HepG2 (cell line): ENCODE results near the gene MLST8. TPM values are rescaled to one million over a fixed set of nuclear protein-coding genes. Genes with fewer than 3 reads are reported as not detected.

Source experiments
- ATAC-seq: fragments of 200-7000 bp; cut with Tn5 transposase; 3 replicates; pipeline ENCODE4 v1.9.1; 2020; ENCODE audit warnings: mild to moderate bottlenecking, moderate library complexity
- BruUV-seq: library from RNA; stranded (reverse); fragments of 400-500 nt; replicated peaks from 2 replicates; lab custom pipeline; 2021; lab: Mats Ljungman, UMichigan
- CTCF ChIA-PET: fragments of 300-600 bp; formaldehyde crosslinking; extraction: SDS; loops from one replicate; lab custom pipeline; 2021; ENCODE audit warnings: low total read pairs, inconsistent platforms, low intra/inter-chr PET ratio; lab: Yijun Ruan, JAX
- POLR2A ChIA-PET: fragments of 350-600 bp; sonication (Branson Sonifier 250); formaldehyde crosslinking; loops from one replicate; lab custom pipeline; 2020; ENCODE audit warnings: antibody characterized with exemption, inconsistent platforms; lab: Yijun Ruan, JAX
- DNase-seq: peaks from one replicate; pipeline ENCODE4 v3.0.0-alpha.2; 2015; ENCODE audit warnings: low spot score
- FAIRE-seq: peaks from 3 replicates; lab custom pipeline; 2011; peaks lifted over from hg19 to GRCh38; lab: Jason Lieb, UNC
- H2AFZ ChIP-seq: one replicate; pipeline ENCODE4 v1.6.1; 2011; ENCODE audit warnings: low read length, inconsistent platforms
- H3K27ac ChIP-seq: fragments of 300-600 bp; 3 replicates; pipeline ENCODE4 v1.8.0; 2011; ENCODE audit warnings: mixed run types, mild to moderate bottlenecking, mixed read lengths, low read length, inconsistent platforms; ENCODE audit not compliant: insufficient read depth; ENCODE audit errors: extremely low read length
- H3K27me3 ChIP-seq, 2 experiments: fragments of 200-600 bp in 1 of 2; 2 replicates in 1 of 2; 3 replicates in 1 of 2; pipeline versions ENCODE4 v1.6.0 to v1.8.0; 2011; ENCODE audit warnings: low read length in 2 of 2, mild to moderate bottlenecking in 2 of 2, moderate library complexity in 2 of 2, inconsistent platforms in 1 of 2; ENCODE audit not compliant: insufficient read depth in 2 of 2, control insufficient read depth in 1 of 2
- H3K36me3 ChIP-seq, 2 experiments: fragments of 200-600 bp in 1 of 2; replicated peaks in 1 of 2; 2 replicates in 1 of 2; 3 replicates in 1 of 2; pipeline versions ENCODE4 v1.5.1 to v1.8.0; 2011; ENCODE audit warnings: low read length in 2 of 2, inconsistent platforms in 1 of 2; ENCODE audit not compliant: insufficient read depth in 2 of 2, control insufficient read depth in 1 of 2
- H3K4me1 ChIP-seq: 2 replicates; pipeline ENCODE4 v1.5.1; 2012; ENCODE audit warnings: low read length, inconsistent platforms; ENCODE audit not compliant: insufficient read depth
- H3K4me2 ChIP-seq: 2 replicates; pipeline ENCODE4 v1.6.0; 2011; ENCODE audit warnings: low read depth, low read length, inconsistent platforms
- H3K4me3 ChIP-seq, 3 experiments: fragments of 200-600 bp in 1 of 3; sonication (generic), shearing (Covaris generic) in 1 of 3; replicated peaks in 1 of 3; 2 replicates each; pipeline ENCODE4 v1.5.1; 2011 to 2016; ENCODE audit warnings: low read length in 3 of 3, inconsistent platforms in 2 of 3, low read depth in 2 of 3, mild to moderate bottlenecking in 2 of 3, control low read depth in 1 of 3, mixed read lengths in 1 of 3; ENCODE audit not compliant: insufficient read depth in 1 of 3
- H3K79me2 ChIP-seq: one replicate; pipeline ENCODE4 v1.6.1; 2011; ENCODE audit warnings: low read length, inconsistent platforms; ENCODE audit not compliant: insufficient read depth
- H3K9ac ChIP-seq: 2 replicates; pipeline ENCODE4 v1.6.0; 2011; ENCODE audit warnings: mild to moderate bottlenecking, low read depth, low read length, inconsistent platforms; ENCODE audit not compliant: insufficient read depth
- H3K9me3 ChIP-seq: 2 replicates; pipeline ENCODE4 v1.5.1; 2012; ENCODE audit warnings: mild to moderate bottlenecking, low read length
- H4K20me1 ChIP-seq: 2 replicates; pipeline ENCODE4 v1.6.0; 2011; ENCODE audit warnings: inconsistent platforms, mild to moderate bottlenecking, low read length, moderate library complexity; ENCODE audit not compliant: insufficient read depth
- ARNT ChIP-seq: fragments of 450-650 bp; IDR thresholded peaks from 2 replicates; pipeline ENCODE4 v1.6.1; 2017
- ELF3 ChIP-seq: IDR thresholded peaks from 2 replicates; pipeline ENCODE4 v1.6.1; 2016; ENCODE audit warnings: missing genetic modification reagents, missing compliant biosample characterization
- GPN1 ChIP-seq: sonication (generic); formaldehyde crosslinking; IDR thresholded peaks from 2 replicates; pipeline ENCODE4 v1.5.1; 2020; ENCODE audit warnings: missing genetic modification reagents, borderline replicate concordance
- JUND ChIP-seq: sonication (generic); formaldehyde crosslinking; IDR thresholded peaks from 2 replicates; pipeline ENCODE4 v1.8.0; 2022; ENCODE audit warnings: mild to moderate bottlenecking, missing genetic modification reagents
- NPAS2 ChIP-seq: sonication (generic); formaldehyde crosslinking; IDR thresholded peaks from 2 replicates; pipeline ENCODE4 v1.8.0; 2022; ENCODE audit warnings: mild to moderate bottlenecking, missing genetic modification reagents, borderline replicate concordance
- NR2F1 ChIP-seq, 2 experiments: fragments of 450-650 bp in 1 of 2; formaldehyde crosslinking in 1 of 2; IDR thresholded peaks; 2 replicates each; pipeline versions ENCODE4 v1.5.0 to v1.6.1; 2016 to 2020; ENCODE audit warnings: mild to moderate bottlenecking in 1 of 2, missing compliant biosample characterization in 1 of 2, missing genetic modification reagents in 1 of 2, moderate library complexity in 1 of 2
- RARA ChIP-seq: IDR thresholded peaks from 2 replicates; pipeline ENCODE4 v1.6.1; 2016; ENCODE audit warnings: missing genetic modification reagents, missing compliant biosample characterization
- SP4 ChIP-seq: sonication (generic); formaldehyde crosslinking; IDR thresholded peaks from 2 replicates; pipeline ENCODE4 v1.8.1; 2023; ENCODE audit warnings: mild to moderate bottlenecking, missing genetic modification reagents
- TCF12 ChIP-seq, 2 experiments: fragments of 450-650 bp in 1 of 2; sonication (generic) in 1 of 2; formaldehyde crosslinking in 1 of 2; IDR thresholded peaks; 2 replicates each; pipeline versions ENCODE4 v1.6.1 to v1.8.0; 2017 to 2022; ENCODE audit warnings: antibody characterized with exemption in 1 of 2, mild to moderate bottlenecking in 1 of 2, missing genetic modification reagents in 1 of 2, moderate library complexity in 1 of 2
- ZBTB42 ChIP-seq: sonication (generic); formaldehyde crosslinking; IDR thresholded peaks from 2 replicates; pipeline ENCODE4 v1.5.0; 2020; ENCODE audit warnings: mild to moderate bottlenecking, missing genetic modification reagents
- ZFAT ChIP-seq: sonication (generic); formaldehyde crosslinking; conservative IDR thresholded peaks from 2 replicates; pipeline ENCODE4 v1.8.1; 2023; ENCODE audit warnings: missing genetic modification reagents, inconsistent platforms
- ZFP36L2 ChIP-seq: sonication (generic); formaldehyde crosslinking; IDR thresholded peaks from 2 replicates; pipeline ENCODE4 v1.4.0; 2020; ENCODE audit warnings: missing genetic modification reagents
- ZNF460 ChIP-seq: sonication (generic); formaldehyde crosslinking; IDR thresholded peaks from 2 replicates; pipeline ENCODE4 v1.5.1; 2020; ENCODE audit warnings: missing genetic modification reagents, mild to moderate bottlenecking, borderline replicate concordance
- ZNF567 ChIP-seq: sonication (generic); formaldehyde crosslinking; IDR thresholded peaks from 2 replicates; pipeline ENCODE4 v1.8.1; 2023; ENCODE audit warnings: mild to moderate bottlenecking, missing genetic modification reagents, borderline replicate concordance
- ZSCAN25 ChIP-seq: sonication (generic); formaldehyde crosslinking; IDR thresholded peaks from 2 replicates; pipeline ENCODE4 v1.8.0; 2022; ENCODE audit warnings: mild to moderate bottlenecking, missing genetic modification reagents
- WGBS: methylation state at CpG from one replicate; pipeline ENCODE4 v1.1.6; 2017; ENCODE audit warnings: low lambda C conversion rate; 5-methylcytosine and 5-hydroxymethylcytosine counted together
- in situ Hi-C: cut with HindIII; loops from 2 replicates; pipeline ENCODE4 v1.10.0; 2017; ENCODE audit warnings: low pct_unique_long_range_greater_than_20kb; ENCODE audit not compliant: extremely low pct_ligation_motif_present
- intact Hi-C: fragments of 100-400 bp; cut with micrococcal nuclease; formaldehyde crosslinking; loops from one replicate; pipeline ENCODE4 v1.10.0; 2022; ENCODE audit not compliant: unreplicated experiment
- polyA plus RNA-seq, 8 experiments: library from polyadenylated mRNA; depleted of rRNA in 3 of 8; stranded (reverse) in 7 of 8; unstranded in 1 of 8; fragments of >200 nt; fragmentation: Illumina TruSeq in 4 of 8; extraction: Trizol in 4 of 8; gene quantifications; 2 replicates each; pipeline versions ENCODE4 v1.2.1 to v1.2.3, GENCODE V29; 2011 to 2016; ENCODE audit warnings: low read depth in 4 of 8, missing spikeins in 1 of 8, mixed read lengths in 1 of 8; ENCODE audit not compliant: insufficient read depth in 1 of 8
- total RNA-seq, 5 experiments: library from RNA; depleted of rRNA; stranded (reverse); fragments of >200 nt; fragmentation: Illumina TruSeq; extraction: Trizol; gene quantifications; 2 replicates each; pipeline ENCODE4 v1.2.3, GENCODE V29; 2016; ENCODE audit warnings: low read depth in 1 of 5
- TF ChIP-seq, protein P1 (sequence below): sonication (generic); formaldehyde crosslinking; IDR thresholded peaks from 2 replicates; pipeline ENCODE4 v1.4.0; 2020; ENCODE audit warnings: missing genetic modification reagents
- TF ChIP-seq, protein P2 (sequence below): sonication (generic); formaldehyde crosslinking; IDR thresholded peaks from 2 replicates; pipeline ENCODE4 v1.4.0; 2020; ENCODE audit warnings: missing genetic modification reagents; ENCODE audit errors: not compliant biosample characterization
- TF ChIP-seq, protein P3 (sequence below): sonication (generic); formaldehyde crosslinking; IDR thresholded peaks from 2 replicates; pipeline ENCODE4 v1.9.0; 2021; ENCODE audit warnings: missing genetic modification reagents, mild to moderate bottlenecking, borderline replicate concordance
- TF ChIP-seq, protein P4 (sequence below): sonication (generic); formaldehyde crosslinking; IDR thresholded peaks from 2 replicates; pipeline ENCODE4 v1.4.0; 2020; ENCODE audit warnings: missing genetic modification reagents

MLST8 gene
- total and polyA plus RNA-seq, 2 of the 13 experiments (the other 11 are each of a cell fraction or from before 2014, with no cell fraction given) = 30.8 to 72.7 TPM

DNA sequence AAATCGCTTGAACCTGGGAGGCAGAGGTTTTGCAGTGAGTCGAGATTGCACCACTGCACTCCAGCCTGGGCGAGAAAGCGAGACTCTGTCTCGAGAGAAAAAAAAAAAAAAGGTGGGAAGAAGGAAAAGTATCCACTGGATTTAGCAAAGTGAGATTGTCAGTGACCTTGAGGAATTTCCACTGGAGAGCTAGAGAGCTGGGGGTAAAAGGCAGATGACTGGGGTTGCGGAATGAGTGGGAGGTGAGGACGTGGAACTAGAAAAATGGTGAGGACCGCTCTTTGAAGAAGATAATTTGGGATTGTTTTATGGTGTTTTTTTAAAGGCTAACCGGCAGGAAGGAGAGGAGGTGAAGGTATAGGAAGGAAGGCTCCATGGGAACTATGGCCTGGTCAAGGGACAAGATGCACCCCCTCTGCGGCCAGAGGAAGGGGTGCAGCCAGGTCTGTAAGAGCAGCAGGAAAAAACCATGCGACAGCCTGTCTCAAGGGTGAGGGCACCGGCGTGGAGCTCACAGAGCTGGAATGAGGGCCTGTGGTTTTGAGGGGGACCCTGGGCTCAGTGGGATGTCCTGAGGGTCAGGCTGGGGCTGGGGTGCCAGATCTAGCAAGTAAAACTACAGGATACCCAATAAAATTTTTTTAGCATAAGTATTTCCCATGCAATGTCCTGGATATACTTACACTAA is 694 bp upstream of the MLST8 start:
- Histone ChIP-seq H3K9ac (peak overlapping the region; percentile 97), H3K27ac (peak overlapping the region; percentile 89), H3K79me2 (peaks cover 8% of the 10 kb centered on the region), H3K4me2 (peak overlapping the region; percentile 99), H3K4me3 (peak overlapping the region; percentile 71 to 96 (median 83)), H3K4me1 (peaks cover 32% of the 10 kb centered on the region), H4K20me1 (no peaks in the 10 kb centered on the region), H3K9me3 (no peaks in the 10 kb centered on the region), H3K36me3 (peaks cover 2 to 13% of the 10 kb centered on the region in 2 experiments; a peak in 3 of 5 replicates), H3K27me3 (peaks cover 0 to 9% of the 10 kb centered on the region in 2 experiments; a peak in 2 of 5 replicates), H2AFZ (peak overlapping the region; percentile 71)
- TSS peak; percentile 62 for BruUV-seq
- 51% methylated on average over 13 of the region's 13 CpGs for WGBS
- DNase-seq (no peak), FAIRE-seq (no peak), ATAC-seq (peak; percentile 3; the same call in 2 of the 3 replicates)
- intact Hi-C loops (no loop called here), in situ Hi-C loops (no loop called here)
- CTCF ChIA-PET = no interaction called here
- POLR2A ChIA-PET = interaction anchor here (0.7 to 4.3 kb wide), 8 partner anchors 9 to 53 kb away, joined by 3 to 18 read pairs (median 5); partner anchors contain the start of genes E4F1, ECI1, PGP and TRAF7
- TF ChIP-seq ZNF460 (CRISPR knock-in tag) = peak; percentile 75
- no peak for TF ChIP-seq NR2F1 (CRISPR knock-in tag; IDR thresholded peaks at IDR 0.05)
- TF ChIP-seq, protein P1, sequence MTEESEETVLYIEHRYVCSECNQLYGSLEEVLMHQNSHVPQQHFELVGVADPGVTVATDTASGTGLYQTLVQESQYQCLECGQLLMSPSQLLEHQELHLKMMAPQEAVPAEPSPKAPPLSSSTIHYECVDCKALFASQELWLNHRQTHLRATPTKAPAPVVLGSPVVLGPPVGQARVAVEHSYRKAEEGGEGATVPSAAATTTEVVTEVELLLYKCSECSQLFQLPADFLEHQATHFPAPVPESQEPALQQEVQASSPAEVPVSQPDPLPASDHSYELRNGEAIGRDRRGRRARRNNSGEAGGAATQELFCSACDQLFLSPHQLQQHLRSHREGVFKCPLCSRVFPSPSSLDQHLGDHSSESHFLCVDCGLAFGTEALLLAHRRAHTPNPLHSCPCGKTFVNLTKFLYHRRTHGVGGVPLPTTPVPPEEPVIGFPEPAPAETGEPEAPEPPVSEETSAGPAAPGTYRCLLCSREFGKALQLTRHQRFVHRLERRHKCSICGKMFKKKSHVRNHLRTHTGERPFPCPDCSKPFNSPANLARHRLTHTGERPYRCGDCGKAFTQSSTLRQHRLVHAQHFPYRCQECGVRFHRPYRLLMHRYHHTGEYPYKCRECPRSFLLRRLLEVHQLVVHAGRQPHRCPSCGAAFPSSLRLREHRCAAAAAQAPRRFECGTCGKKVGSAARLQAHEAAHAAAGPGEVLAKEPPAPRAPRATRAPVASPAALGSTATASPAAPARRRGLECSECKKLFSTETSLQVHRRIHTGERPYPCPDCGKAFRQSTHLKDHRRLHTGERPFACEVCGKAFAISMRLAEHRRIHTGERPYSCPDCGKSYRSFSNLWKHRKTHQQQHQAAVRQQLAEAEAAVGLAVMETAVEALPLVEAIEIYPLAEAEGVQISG = no peak
- TF ChIP-seq GPN1 = no peak
- no peak for TF ChIP-seq NPAS2 (CRISPR knock-in tag)
- no peak for TF ChIP-seq RARA (CRISPR knock-in tag)
- no peak for TF ChIP-seq ZBTB42 (CRISPR knock-in tag)
- TF ChIP-seq ZSCAN25 (CRISPR knock-in tag) = peak; percentile 32
- TF ChIP-seq SP4 (CRISPR knock-in tag) = no peak
- TF ChIP-seq TCF12 (IDR thresholded peaks at IDR 0.05) = no peak
- TF ChIP-seq TCF12 (CRISPR knock-in tag; IDR thresholded peaks at IDR 0.05) = no peak
- TF ChIP-seq, protein P2, sequence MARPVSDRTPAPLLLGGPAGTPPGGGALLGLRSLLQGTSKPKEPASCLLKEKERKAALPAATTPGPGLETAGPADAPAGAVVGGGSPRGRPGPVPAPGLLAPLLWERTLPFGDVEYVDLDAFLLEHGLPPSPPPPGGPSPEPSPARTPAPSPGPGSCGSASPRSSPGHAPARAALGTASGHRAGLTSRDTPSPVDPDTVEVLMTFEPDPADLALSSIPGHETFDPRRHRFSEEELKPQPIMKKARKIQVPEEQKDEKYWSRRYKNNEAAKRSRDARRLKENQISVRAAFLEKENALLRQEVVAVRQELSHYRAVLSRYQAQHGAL (CRISPR knock-in tag) = no peak
- TF ChIP-seq ELF3 = peak; percentile 2; the same call in 1 of the 2 replicates
- TF ChIP-seq, protein P3, sequence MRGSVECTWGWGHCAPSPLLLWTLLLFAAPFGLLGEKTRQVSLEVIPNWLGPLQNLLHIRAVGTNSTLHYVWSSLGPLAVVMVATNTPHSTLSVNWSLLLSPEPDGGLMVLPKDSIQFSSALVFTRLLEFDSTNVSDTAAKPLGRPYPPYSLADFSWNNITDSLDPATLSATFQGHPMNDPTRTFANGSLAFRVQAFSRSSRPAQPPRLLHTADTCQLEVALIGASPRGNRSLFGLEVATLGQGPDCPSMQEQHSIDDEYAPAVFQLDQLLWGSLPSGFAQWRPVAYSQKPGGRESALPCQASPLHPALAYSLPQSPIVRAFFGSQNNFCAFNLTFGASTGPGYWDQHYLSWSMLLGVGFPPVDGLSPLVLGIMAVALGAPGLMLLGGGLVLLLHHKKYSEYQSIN (CRISPR knock-in tag) = no peak
- TF ChIP-seq ZNF567 = no peak
- TF ChIP-seq, protein P4, sequence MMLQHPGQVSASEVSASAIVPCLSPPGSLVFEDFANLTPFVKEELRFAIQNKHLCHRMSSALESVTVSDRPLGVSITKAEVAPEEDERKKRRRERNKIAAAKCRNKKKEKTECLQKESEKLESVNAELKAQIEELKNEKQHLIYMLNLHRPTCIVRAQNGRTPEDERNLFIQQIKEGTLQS (CRISPR knock-in tag) = no peak
- TF ChIP-seq ZFAT (CRISPR knock-in tag) = no peak
- TF ChIP-seq JUND = no peak
- TF ChIP-seq ARNT = no peak
- TF ChIP-seq ZFP36L2 (CRISPR knock-in tag) = no peak
